GM21515 (cell line): ENCODE data around the gene OR12D2.
"Not testable (repeated sequence)": the region's sequence is repeated elsewhere in the genome, so short reads cannot be mapped to it uniquely, and the experiment has no call there.

Source experiments
- ATAC-seq: cut with Tn5 transposase; IDR thresholded peaks from one replicate; pipeline ENCODE4 v1.9.1; 2021; ENCODE audit not compliant: unreplicated experiment

The OR12D2 gene, protein sequence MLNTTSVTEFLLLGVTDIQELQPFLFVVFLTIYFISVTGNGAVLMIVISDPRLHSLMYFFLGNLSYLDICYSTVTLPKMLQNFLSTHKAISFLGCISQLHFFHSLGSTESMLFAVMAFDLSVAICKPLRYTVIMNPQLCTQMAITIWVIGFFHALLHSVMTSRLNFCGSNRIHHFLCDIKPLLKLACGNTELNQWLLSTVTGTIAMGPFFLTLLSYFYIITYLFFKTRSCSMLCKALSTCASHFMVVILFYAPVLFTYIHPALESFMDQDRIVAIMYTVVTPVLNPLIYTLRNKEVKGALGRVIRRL

DNA sequence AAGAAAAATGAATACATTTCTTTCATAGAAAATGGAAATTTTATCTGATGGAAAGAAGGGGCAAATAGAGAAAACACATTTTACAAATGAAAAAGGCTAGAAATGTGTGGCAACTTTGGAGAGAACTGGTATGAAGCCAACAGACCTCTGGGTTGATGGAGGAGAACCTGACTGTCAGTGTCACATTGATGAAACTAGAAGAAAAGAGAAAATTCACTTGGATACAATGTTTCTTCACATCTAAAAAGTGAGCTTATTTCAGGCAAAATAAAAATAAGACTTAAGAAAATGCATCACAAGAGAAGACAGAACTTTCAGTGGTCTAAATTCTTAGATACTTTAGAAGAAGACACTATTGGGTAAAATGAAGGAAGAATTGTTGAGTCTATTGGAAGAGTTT is at the start of gene OR12D2:
Gene OR12D2, plus strand, starts transcription at position 301 of the 400 bp plus-strand sequence. CDS start 1,069 bp downstream, outside the sequence.
- no peak for ATAC-seq

DNA sequence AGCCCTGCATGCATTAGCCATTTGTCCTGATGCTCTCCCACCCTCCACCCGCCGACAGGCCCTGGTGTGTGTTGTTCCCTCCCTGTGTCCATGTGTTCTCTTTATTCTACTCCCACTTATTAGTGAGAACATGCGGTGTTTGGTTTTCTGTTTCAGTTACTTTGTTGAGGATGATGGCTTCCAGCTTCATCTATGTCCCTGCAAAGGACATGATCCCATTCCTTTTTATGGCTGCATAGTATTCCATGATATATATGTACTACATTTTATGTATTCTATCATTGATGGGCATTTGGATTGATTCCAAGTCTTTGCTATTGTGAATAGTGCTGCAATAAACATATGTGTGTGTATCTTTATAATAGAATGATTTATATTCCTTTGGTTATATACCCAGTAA is 46.1 kb upstream of the OR12D2 start:
- ATAC-seq: not testable (repeated sequence)

DNA sequence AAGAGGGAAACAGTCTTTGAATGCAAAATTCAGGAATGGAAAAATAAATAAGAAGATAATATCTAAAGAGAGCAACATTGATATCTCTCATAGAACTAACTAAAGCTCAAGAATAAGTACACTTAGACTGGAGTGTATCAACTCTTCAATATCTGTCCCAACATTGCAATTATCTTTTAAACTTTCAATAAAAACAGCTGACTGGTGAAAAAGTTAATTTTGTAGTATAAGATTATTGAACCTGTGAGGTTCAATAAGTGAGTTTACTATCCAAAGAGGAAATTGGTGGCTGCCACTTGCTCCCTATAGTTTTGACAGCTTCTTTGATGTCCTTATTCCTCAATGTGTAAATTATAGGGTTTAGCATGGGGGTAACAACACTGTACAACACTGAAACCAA is 40.5 kb upstream of the OR12D2 start:
- no peak for ATAC-seq

DNA sequence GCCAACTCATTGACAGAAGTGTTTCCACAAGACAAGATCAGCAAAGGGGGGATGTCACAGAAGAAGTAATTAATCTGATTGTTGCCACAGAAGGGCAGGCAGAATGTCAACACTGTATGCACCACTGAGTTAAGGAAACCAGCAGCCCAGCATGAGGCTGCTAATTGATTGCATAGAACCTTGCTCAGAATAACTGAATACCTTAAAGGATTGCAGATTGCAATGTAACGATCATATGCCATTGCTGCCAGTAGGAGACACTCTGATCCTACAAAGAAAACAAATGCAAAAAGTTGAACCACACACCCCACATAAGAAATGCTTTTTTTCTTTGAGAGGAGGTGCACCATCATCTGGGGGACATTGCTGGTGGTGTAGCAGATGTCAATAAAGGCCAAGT is 39.8 kb upstream of the OR12D2 start:
- no peak for ATAC-seq

DNA sequence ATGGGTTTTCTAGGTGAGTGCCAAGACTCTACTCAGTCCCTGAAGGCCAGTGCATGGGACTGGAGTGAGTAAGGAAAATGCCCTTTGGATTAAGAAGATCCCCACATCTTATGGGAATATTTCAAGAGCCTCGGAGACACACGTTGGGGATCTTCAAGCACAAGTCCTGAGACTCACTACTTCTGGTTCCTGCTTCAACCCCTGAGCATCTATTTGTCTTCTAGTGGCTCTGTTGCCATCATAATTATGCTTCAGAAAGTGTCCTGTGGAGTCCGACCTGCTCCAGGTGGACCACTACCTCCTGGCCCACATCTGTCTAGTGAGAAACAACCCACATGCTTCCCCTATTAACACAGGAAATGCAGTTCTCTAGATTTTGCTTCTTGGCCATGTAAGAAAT is 26.7 kb upstream of the OR12D2 start, which contains the start of gene OR5V1:
Gene OR5V1, minus strand, starts transcription at position 101 of the 400 bp plus-strand sequence. CDS start 12,670 bp downstream, outside the sequence.
- no peak for ATAC-seq

DNA sequence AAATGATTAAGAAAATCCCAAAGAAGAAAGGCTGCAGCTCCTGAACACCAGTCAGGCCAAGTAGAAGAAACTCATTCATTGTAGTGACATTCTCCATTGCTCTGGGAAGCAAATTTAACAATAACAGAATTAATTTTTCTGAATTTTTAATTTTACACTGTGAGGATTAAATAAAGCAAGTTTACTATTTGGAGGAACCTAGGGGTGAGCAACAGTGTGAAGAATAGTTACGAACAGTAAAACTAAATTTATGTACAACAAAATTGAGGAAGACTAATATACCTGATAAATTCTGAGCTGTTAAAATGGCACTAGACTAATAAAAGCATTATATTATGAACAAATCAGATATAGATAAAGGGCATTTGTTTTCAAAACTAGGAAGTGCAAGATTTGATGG is 20.2 kb upstream of the OR12D2 start, which contains the start of gene OR12D3:
Gene OR12D3, minus strand, starts transcription at position 101 of the 400 bp plus-strand sequence. Its CDS starts 4 bp downstream, at position 97.
- no peak for ATAC-seq

DNA sequence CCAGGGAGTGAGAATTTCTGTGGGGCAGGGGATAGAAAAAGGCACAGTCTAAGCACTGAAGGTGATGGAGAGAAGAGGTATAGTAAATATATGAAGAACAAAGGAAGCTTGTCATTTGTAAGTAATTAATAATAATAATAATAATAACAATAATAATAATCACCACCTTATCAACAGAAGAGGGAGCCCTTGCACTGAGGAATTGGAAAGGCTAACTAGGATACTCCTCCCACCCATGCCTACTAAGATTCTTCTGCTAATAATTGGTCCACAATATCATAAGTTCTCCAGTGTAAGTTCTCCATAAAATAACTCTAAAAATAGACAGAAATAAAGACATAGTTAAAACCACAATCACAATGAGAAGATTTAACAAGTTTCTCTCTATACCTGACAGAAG is 19.4 kb upstream of the OR12D2 start:
- ATAC-seq: no peak

DNA sequence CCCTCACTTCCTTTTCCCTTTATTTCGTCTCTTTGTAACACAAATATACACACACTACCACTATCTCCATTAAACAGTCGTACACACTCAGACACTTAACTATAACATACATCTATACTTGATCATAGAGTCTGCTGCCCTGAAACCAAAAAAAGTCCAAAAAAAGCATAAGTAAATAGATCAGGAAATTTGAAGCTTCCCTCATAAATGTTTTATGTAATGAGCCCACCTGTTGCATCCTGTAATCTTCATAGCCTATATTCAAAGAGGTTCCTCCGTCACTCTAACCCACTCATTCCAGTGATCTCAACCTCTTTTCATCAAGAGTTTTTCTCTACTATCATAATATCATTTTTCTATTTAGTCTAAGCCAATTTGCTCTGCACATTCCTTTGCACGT is 6.9 kb upstream of the OR12D2 start:
- ATAC-seq: no peak

DNA sequence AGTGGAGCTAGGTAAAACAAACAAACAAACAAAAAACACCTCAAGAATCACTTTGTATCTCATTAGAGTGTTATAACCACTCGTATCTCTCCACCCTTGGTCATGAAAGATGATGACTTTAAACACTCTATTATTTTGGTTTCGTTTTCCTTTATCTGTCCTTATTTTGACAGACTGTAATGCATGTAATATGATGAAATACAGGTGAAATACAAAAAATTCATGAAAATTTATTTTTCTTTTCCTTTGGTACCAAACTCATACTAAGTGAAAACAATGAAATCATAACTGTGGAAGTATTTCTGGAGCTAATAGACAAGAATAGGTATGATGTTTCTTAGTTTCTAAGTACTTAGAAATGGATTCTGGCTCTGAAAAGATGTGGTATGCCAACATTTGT is 4.1 kb downstream of the OR12D2 start:
- no peak for ATAC-seq

DNA sequence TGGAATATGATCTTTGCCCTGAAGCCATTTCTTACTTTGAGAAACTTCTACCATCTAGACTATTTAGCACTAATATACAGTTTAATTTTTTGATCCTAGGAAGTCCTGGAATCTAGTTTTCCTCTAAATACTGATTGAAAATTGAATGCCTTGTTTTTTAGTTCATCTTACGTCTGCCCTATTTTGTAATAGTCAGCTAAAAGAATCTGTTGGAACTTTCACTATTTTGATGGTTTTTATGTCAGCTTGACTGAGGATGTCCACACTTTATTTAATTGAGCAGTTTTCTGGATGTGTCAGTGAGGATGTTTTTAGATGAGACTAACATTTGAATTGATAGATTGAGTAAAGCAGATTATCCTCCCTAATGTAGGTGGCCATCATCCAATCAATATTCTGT is 8.4 kb downstream of the OR12D2 start:
- ATAC-seq: no peak

DNA sequence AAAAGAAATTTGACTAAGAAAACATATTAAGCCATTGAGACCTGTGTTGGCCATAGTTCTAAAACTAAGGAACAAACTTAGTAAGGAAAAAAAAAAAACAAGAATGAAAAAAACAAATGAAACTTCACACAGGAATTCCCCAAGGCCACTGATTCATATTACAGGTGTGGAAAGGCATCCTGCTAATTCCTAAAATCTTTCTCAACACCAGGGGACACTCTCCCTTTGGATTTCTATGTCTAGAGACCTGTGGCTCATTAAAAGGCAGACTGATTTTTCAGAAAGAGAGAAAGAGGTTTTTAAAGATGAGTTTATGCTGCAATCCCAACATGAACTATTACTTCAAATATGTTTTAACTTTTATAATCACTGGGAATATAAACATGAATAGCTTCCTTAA is 19.2 kb downstream of the OR12D2 start, which contains the start of gene OR12D1:
Gene OR12D1, plus strand, starts transcription at position 341 of the 400 bp plus-strand sequence.
- no peak for ATAC-seq

DNA sequence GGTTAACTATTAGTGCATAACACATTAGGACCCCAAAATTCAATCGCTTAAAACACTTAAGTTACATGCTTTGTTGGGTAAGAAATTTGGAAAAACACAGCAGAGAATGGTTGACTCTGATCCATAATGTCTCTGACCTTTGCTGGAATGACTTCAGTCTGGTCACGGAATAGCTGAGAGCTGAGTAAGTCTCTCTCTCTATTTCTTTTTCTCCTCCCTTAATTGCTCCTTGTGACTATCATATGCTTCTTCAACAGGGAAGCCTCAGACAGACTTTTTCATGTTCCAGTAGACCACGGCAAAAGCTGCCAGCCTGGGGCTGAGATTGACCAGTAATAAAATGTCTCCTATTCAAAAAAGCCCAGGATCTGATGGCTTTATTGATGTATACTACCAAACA is 24.1 kb downstream of the OR12D2 start:
- no peak for ATAC-seq

DNA sequence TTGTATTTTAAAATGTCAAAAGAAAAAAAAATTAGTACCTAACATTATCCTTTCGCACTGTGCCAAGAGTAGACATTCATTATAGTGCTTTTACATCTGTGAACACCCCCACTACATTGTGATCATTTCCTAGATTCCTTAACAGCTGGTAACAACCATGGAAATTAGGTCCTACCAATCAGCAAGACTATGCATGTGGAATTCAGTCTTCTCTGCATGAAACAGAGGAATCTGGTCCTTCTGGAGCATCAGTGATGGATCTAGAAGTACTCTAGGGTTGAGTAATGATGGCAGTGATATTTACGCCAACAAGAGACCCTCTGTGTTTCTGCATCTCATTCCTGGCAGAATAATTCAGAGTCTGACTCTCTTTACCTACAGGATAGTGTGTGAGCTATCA is 28.7 kb downstream of the OR12D2 start:
- no peak for ATAC-seq

DNA sequence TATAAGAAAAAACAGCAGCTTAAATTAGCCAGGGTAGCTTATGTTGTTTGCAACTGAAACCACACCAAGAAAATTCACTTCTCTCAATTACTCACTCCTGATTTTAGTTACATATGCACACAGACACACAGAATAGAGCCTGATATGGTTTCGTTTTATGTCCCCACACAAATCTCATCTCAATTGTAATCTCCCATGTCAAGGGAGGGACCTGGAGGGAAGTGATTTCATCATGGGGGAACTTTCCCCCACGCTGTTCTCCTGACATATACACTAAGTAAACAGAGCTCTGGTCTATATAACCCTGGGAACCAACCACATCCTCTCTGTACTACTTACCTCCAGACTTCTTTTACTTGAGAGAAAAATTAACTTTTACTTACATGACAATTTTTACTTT is 29.1 kb downstream of the OR12D2 start:
- ATAC-seq: no peak

DNA sequence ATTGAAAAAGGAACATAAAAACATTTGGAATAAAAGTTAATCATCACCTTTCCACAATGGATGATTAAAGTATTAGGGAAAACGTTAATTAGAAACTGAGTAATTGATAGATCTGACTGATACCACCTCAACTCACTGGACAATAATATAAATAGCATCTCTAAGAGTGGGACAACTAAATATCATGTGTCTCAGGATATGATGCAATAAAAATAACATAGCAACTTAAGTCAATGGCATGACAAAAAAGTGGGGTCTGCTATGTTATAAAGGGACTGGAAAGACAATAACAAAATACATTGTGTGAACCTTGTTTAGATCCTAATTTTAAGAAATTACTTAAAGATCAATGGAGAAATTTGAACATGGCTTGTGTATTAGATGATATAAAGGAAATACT is 29.6 kb downstream of the OR12D2 start:
- ATAC-seq: no peak

DNA sequence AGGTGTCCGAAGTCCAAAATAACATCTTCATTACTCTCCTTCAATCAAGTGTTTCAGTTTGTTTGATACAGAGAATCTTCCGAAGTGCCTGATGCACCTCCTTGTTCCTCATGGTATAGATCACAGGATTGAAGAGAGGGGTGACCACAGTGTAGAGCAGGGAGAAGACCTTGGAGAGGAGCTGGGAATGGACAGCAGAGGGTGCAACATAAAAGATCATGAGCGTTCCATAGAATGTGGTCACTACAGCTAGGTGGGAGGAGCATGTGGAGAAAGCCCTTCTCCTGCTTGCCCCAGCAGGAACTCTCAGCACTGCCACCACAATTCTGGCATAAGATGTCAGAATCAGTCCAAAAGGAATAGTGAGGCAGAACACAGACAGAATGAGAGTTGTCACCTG is 31.2 kb downstream of the OR12D2 start:
- no peak for ATAC-seq

DNA sequence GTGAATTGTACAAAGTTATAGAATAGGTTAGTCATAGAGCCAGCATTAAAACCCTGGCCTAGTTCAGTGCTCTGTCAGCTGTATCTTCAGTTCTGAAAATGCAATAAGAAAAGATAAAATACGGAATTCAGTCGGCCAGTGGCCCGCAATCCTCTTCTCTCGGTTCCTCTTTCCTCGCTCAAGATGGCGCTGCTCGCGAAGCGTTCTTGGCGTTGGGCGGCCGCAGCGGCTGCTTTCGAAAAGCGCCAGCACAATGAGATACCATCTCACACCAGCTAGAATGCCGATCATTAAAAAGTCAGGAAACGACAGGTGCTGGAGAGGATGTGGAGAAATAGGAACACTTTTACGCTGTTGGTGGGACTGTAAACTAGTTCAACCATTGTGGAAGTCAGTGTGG is 41.3 kb downstream of the OR12D2 start:
- not testable (repeated sequence) for ATAC-seq

DNA sequence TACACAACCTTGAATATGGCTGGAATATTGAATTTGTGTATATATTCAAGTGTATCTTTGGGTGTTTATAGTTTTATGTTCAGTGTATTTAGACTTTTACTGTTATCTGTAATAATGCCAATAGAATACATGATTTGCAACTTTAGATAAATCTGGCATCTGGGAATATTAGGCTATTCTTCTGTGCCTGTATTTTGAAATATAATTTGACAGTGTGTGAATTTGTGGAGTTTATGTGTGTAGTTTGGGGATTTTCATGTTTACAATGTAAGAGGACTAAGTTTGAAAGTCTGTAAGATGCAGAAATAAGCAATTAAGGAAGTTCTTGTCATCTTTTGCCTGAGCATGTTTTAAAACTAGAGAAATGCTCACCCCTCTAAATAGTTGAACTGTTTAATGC is 43.6 kb downstream of the OR12D2 start, which contains the start of gene OR10C1:
Gene OR10C1, plus strand, starts transcription at position 301 of the 400 bp plus-strand sequence. CDS start 710 bp downstream, outside the sequence.
- no peak for ATAC-seq

DNA sequence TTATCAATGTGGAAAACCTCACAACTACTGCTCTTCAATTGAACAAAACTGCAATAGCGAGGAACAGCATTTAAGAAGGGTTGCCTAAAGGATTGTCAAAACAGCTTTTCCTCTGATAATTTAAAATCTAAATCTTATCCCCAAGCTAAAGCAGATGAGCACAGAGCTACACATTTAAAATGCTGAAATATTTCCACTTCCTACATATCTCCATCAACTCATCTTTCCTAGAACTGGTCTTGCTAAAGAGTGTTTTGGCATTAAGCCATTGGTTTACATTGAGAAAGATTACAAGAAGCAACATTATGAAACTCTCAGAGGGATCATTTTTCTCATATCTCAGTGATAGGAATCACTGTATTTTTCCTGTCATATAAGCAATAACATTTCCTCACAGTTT is 47.3 kb downstream of the OR12D2 start:
- no peak for ATAC-seq

DNA sequence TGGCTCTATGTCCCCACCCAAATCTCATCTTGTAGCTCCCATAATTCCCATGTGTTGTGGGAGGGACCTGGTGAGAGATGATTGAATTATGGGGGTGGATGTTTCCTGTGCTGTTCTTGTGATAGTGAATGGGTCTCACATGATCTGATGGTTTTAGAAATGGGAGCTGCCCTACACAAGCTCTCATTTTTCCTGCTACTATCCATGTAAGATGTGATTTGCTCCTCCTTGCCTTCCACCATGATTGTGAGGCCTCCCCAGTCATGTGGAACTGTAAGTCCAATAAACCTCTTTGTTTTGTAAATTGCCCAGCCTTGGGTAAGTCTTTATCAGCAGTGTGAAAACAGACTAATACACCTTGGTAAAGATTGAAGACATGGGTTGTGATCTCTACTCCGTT is 48.6 kb downstream of the OR12D2 start:
- not testable (repeated sequence) for ATAC-seq
